GM12801 (cell line): ENCODE data around the gene RBM10.

Experiments used
- CTCF ChIP-seq: IDR thresholded peaks from one replicate; pipeline ENCODE4 v1.5.1; 2011; ENCODE audit warnings: control low read depth; ENCODE audit not compliant: insufficient read length; ENCODE audit errors: extremely low read depth

The RBM10 gene

GRCh38 chrX:47172549-47172948 lies 27.5 kb downstream of the RBM10 start:
- no peak for TF ChIP-seq CTCF

GRCh38 chrX:47172971-47173792 lies 28.2 kb downstream of the RBM10 start:
- no peak for TF ChIP-seq CTCF

- no peak for TF ChIP-seq CTCF
These were observed 29.4 kb downstream of the RBM10 start for GRCh38 chrX:47174376-47174775.

- TF ChIP-seq CTCF: no peak
These were observed 30.0 kb downstream of the RBM10 start for GRCh38 chrX:47174846-47175587.

- TF ChIP-seq CTCF: no peak
These were observed 30.6 kb downstream of the RBM10 start for GRCh38 chrX:47175588-47175980.

GRCh38 chrX:47176101-47176740 lies 31.2 kb downstream of the RBM10 start:
- TF ChIP-seq CTCF: no peak

GRCh38 chrX:47177079-47177478 lies 32.1 kb downstream of the RBM10 start:
- no peak for TF ChIP-seq CTCF
